HL-60 (cell line): ENCODE results near the gene CCL13.

ENCODE experiments used
- GABPA ChIP-seq: IDR thresholded peaks from 2 replicates; pipeline ENCODE4 v1.6.1; 2012; ENCODE audit warnings: low read depth
- TF ChIP-seq, protein P1 (sequence below): IDR thresholded peaks from one replicate; pipeline ENCODE4 v1.5.1; 2011; ENCODE audit warnings: low read length, control low read depth, inconsistent platforms; ENCODE audit not compliant: insufficient read depth

DNA sequence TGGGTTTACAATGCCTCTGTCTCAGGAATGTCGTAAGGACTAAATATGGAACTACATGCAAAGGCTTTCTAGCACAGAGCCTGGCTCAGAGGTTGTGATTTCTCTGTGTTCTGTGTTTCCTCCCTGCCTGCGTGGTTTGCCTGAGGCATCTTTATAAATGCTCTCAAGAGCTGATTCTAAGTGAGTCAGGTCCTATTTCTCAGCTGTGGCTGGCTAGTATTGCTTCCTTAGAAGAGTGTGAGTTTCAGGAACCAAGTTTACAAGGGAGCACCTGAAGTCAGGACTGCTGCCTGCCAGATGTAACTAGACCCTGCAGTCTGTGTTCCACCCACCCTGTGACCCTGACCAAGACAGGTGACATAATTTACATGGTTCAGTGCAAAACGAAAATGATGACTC lies 14.7 kb downstream of the CCL13 start:
- TF ChIP-seq, protein P1, sequence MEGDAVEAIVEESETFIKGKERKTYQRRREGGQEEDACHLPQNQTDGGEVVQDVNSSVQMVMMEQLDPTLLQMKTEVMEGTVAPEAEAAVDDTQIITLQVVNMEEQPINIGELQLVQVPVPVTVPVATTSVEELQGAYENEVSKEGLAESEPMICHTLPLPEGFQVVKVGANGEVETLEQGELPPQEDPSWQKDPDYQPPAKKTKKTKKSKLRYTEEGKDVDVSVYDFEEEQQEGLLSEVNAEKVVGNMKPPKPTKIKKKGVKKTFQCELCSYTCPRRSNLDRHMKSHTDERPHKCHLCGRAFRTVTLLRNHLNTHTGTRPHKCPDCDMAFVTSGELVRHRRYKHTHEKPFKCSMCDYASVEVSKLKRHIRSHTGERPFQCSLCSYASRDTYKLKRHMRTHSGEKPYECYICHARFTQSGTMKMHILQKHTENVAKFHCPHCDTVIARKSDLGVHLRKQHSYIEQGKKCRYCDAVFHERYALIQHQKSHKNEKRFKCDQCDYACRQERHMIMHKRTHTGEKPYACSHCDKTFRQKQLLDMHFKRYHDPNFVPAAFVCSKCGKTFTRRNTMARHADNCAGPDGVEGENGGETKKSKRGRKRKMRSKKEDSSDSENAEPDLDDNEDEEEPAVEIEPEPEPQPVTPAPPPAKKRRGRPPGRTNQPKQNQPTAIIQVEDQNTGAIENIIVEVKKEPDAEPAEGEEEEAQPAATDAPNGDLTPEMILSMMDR, result no peak
- TF ChIP-seq GABPA, result no peak
